GM06990 (cell line): ENCODE data around the gene ABAT.
"Not testable (repeated sequence)": the region's sequence is repeated elsewhere in the genome, so short reads cannot be mapped to it uniquely, and the experiment has no call there.

ENCODE experiments used
- DNase-seq: peaks from one replicate; pipeline ENCODE4 v3.0.0-alpha.2; 2011; ENCODE audit not compliant: insufficient read length; ENCODE audit errors: extremely low read depth
- H3K27me3 ChIP-seq: replicated peaks from 2 replicates; pipeline ENCODE4 v1.6.0; 2011; ENCODE audit warnings: low read length; ENCODE audit not compliant: control insufficient read depth, insufficient read depth
- H3K36me3 ChIP-seq: 2 replicates; pipeline ENCODE4 v1.5.1; 2011; ENCODE audit warnings: low read length; ENCODE audit not compliant: control insufficient read depth, insufficient read depth
- H3K4me3 ChIP-seq: replicated peaks from 2 replicates; pipeline ENCODE4 v1.5.1; 2011; ENCODE audit warnings: low read depth, mild to moderate bottlenecking, control low read depth, low read length
- CTCF ChIP-seq: IDR thresholded peaks from 2 replicates; pipeline ENCODE4 v1.5.1; 2011; ENCODE audit warnings: low read length, control low read depth, mild to moderate bottlenecking, inconsistent platforms; ENCODE audit not compliant: insufficient read depth, poor library complexity, severe bottlenecking

Gene ABAT

GRCh38 chr16:8696880-8697279 is 22.5 kb downstream of the ABAT start:
- DNase-seq, result no peak
- H3K4me3 ChIP-seq, result no peak overlapping the region
- H3K36me3 ChIP-seq, result no peaks in the 10 kb centered on the region
- no peak for TF ChIP-seq CTCF
- H3K27me3 ChIP-seq, result no peaks in the 10 kb centered on the region

- Histone ChIP-seq H3K27me3 (no peaks in the 10 kb centered on the region), H3K4me3 (no peak overlapping the region), H3K36me3 (no peaks in the 10 kb centered on the region)
- TF ChIP-seq CTCF, result no peak
- DNase-seq, result no peak
Observed at GRCh38 chr16:8697965-8698364, 23.5 kb downstream of the ABAT start.

GRCh38 chr16:8703693-8704092 is 29.3 kb downstream of the ABAT start:
- DNase-seq, result no peak
- Histone ChIP-seq H3K4me3 (no peak overlapping the region), H3K36me3 (no peaks in the 10 kb centered on the region), H3K27me3 (no peaks in the 10 kb centered on the region)
- no peak for TF ChIP-seq CTCF

GRCh38 chr16:8704098-8704497 is 29.7 kb downstream of the ABAT start:
- no peak overlapping the region for H3K4me3 ChIP-seq
- no peaks in the 10 kb centered on the region for H3K36me3 ChIP-seq
- no peak for TF ChIP-seq CTCF
- DNase-seq, result no peak
- no peaks in the 10 kb centered on the region for H3K27me3 ChIP-seq

GRCh38 chr16:8705100-8705822 is 30.8 kb downstream of the ABAT start:
- H3K4me3 ChIP-seq, DNase-seq, H3K27me3 ChIP-seq, H3K36me3 ChIP-seq: not testable (repeated sequence)

- Histone ChIP-seq H3K36me3 (no peaks in the 10 kb centered on the region), H3K27me3 (no peaks in the 10 kb centered on the region), H3K4me3 (no peak overlapping the region)
- TF ChIP-seq CTCF, result no peak
- DNase-seq, result no peak
Observed at GRCh38 chr16:8708536-8708935, 34.1 kb downstream of the ABAT start.
